ENCODE results near the gene AIG1.

AIG1 gene

GRCh38 chr6:143112084-143112768 is 51.5 kb downstream of the AIG1 start:
- Histone ChIP-seq H3K4me1 (ENCODE audit: insufficient read depth, low read length) (no peaks in the 10 kb centered on the region), H4K20me1 (ENCODE audit: insufficient read depth, low read length) (no peaks in the 10 kb centered on the region), H3K9ac (ENCODE audit: low read depth, low read length) (no peak overlapping the region), H3K4me2 (ENCODE audit: insufficient read depth, low read length) (no peak overlapping the region), H2AFZ (ENCODE audit: low read depth, low read length) (no peak overlapping the region), H3K4me3 (ENCODE audit: low read depth in 1 of 2, low read length in 2 of 2) (no peak overlapping the region), H3K79me2 (ENCODE audit: insufficient read depth, low read length) (no peaks in the 10 kb centered on the region), H3K9me3 (ENCODE audit: insufficient read depth, low read length, severe bottlenecking) (no peaks in the 10 kb centered on the region), H3K27ac (ENCODE audit: low read length) (no peak overlapping the region), H3K36me3 (ENCODE audit: insufficient read depth, low read length) (no peaks in the 10 kb centered on the region), H3K27me3 (ENCODE audit: insufficient read depth, low read length, poor library complexity) (no peaks in the 10 kb centered on the region)
- no peak for TF ChIP-seq CTCF (IDR thresholded peaks at IDR 0.05; ENCODE audit: borderline replicate concordance, extremely low read depth, low read length, poor library complexity, severe bottlenecking)
- TF ChIP-seq EZH2 (IDR thresholded peaks at IDR 0.05; ENCODE audit: borderline replicate concordance, low read depth, low read length, severe bottlenecking), result no peak
- no peak for DNase-seq
- no peak for ATAC-seq (ENCODE audit: insufficient read depth, low read depth)

GRCh38 chr6:143112837-143113236 is 52.1 kb downstream of the AIG1 start:
- Histone ChIP-seq H3K9ac (ENCODE audit: low read depth, low read length) (no peak overlapping the region), H3K27ac (ENCODE audit: low read length) (no peak overlapping the region)

GRCh38 chr6:143115728-143116127 is 55.0 kb downstream of the AIG1 start:
- no peak for TF ChIP-seq CTCF (IDR thresholded peaks at IDR 0.05; ENCODE audit: borderline replicate concordance, extremely low read depth, low read length, poor library complexity, severe bottlenecking)
- TF ChIP-seq EZH2 (IDR thresholded peaks at IDR 0.05; ENCODE audit: borderline replicate concordance, low read depth, low read length, severe bottlenecking), result no peak
- Histone ChIP-seq H3K4me2 (ENCODE audit: insufficient read depth, low read length) (no peak overlapping the region), H3K79me2 (ENCODE audit: insufficient read depth, low read length) (no peaks in the 10 kb centered on the region), H4K20me1 (ENCODE audit: insufficient read depth, low read length) (no peaks in the 10 kb centered on the region), H3K9ac (ENCODE audit: low read depth, low read length) (no peak overlapping the region), H3K36me3 (ENCODE audit: insufficient read depth, low read length) (no peaks in the 10 kb centered on the region), H3K27me3 (ENCODE audit: insufficient read depth, low read length, poor library complexity) (no peaks in the 10 kb centered on the region), H2AFZ (ENCODE audit: low read depth, low read length) (no peak overlapping the region), H3K9me3 (ENCODE audit: insufficient read depth, low read length, severe bottlenecking) (no peaks in the 10 kb centered on the region), H3K4me1 (ENCODE audit: insufficient read depth, low read length) (no peaks in the 10 kb centered on the region), H3K27ac (ENCODE audit: low read length) (no peak overlapping the region), H3K4me3 (ENCODE audit: low read depth in 1 of 2, low read length in 2 of 2) (no peak overlapping the region)
- ATAC-seq (ENCODE audit: insufficient read depth, low read depth) (no peak), DNase-seq (no peak)

More at GRCh38 chr6:143112837-143113236, 52.1 kb downstream of the AIG1 start:
- Histone ChIP-seq H3K4me2 (ENCODE audit: insufficient read depth, low read length) (no peak overlapping the region), H3K79me2 (ENCODE audit: insufficient read depth, low read length) (no peaks in the 10 kb centered on the region), H3K4me1 (ENCODE audit: insufficient read depth, low read length) (no peaks in the 10 kb centered on the region), H4K20me1 (ENCODE audit: insufficient read depth, low read length) (no peaks in the 10 kb centered on the region), H3K4me3 (ENCODE audit: low read depth in 1 of 2, low read length in 2 of 2) (no peak overlapping the region), H2AFZ (ENCODE audit: low read depth, low read length) (no peak overlapping the region), H3K36me3 (ENCODE audit: insufficient read depth, low read length) (no peaks in the 10 kb centered on the region), H3K27me3 (ENCODE audit: insufficient read depth, low read length, poor library complexity) (no peaks in the 10 kb centered on the region), H3K9me3 (ENCODE audit: insufficient read depth, low read length, severe bottlenecking) (no peaks in the 10 kb centered on the region)
- DNase-seq (no peak), ATAC-seq (ENCODE audit: insufficient read depth, low read depth) (no peak)
- TF ChIP-seq EZH2 (IDR thresholded peaks at IDR 0.05; ENCODE audit: borderline replicate concordance, low read depth, low read length, severe bottlenecking) (no peak), CTCF (IDR thresholded peaks at IDR 0.05; ENCODE audit: borderline replicate concordance, extremely low read depth, low read length, poor library complexity, severe bottlenecking) (no peak)
